HepG2 (cell line): Measurements from ENCODE around the gene MATR3. TPM values are rescaled to one million over a fixed set of nuclear protein-coding genes. Genes with fewer than 3 reads are reported as not detected.

Source experiments
- ATAC-seq: fragments of 200-7000 bp; cut with Tn5 transposase; 3 replicates; pipeline ENCODE4 v1.9.1; 2020; ENCODE audit warnings: mild to moderate bottlenecking, moderate library complexity
- BruUV-seq: library from RNA; stranded (reverse); fragments of 400-500 nt; replicated peaks from 2 replicates; lab custom pipeline; 2021; lab: Mats Ljungman, UMichigan
- CTCF ChIA-PET: fragments of 300-600 bp; formaldehyde crosslinking; extraction: SDS; loops from one replicate; lab custom pipeline; 2021; ENCODE audit warnings: low total read pairs, inconsistent platforms, low intra/inter-chr PET ratio; lab: Yijun Ruan, JAX
- POLR2A ChIA-PET: fragments of 350-600 bp; sonication (Branson Sonifier 250); formaldehyde crosslinking; loops from one replicate; lab custom pipeline; 2020; ENCODE audit warnings: antibody characterized with exemption, inconsistent platforms; lab: Yijun Ruan, JAX
- DNase-seq: peaks from one replicate; pipeline ENCODE4 v3.0.0-alpha.2; 2015; ENCODE audit warnings: low spot score
- FAIRE-seq: peaks from 3 replicates; lab custom pipeline; 2011; peaks lifted over from hg19 to GRCh38; lab: Jason Lieb, UNC
- H2AFZ ChIP-seq: one replicate; pipeline ENCODE4 v1.6.1; 2011; ENCODE audit warnings: low read length, inconsistent platforms
- H3K27ac ChIP-seq: fragments of 300-600 bp; 3 replicates; pipeline ENCODE4 v1.8.0; 2011; ENCODE audit warnings: mixed run types, mild to moderate bottlenecking, mixed read lengths, low read length, inconsistent platforms; ENCODE audit not compliant: insufficient read depth; ENCODE audit errors: extremely low read length
- H3K27me3 ChIP-seq, 2 experiments: fragments of 200-600 bp in 1 of 2; 2 replicates in 1 of 2; 3 replicates in 1 of 2; pipeline versions ENCODE4 v1.6.0 to v1.8.0; 2011; ENCODE audit warnings: low read length in 2 of 2, mild to moderate bottlenecking in 2 of 2, moderate library complexity in 2 of 2, inconsistent platforms in 1 of 2; ENCODE audit not compliant: insufficient read depth in 2 of 2, control insufficient read depth in 1 of 2
- H3K36me3 ChIP-seq, 2 experiments: fragments of 200-600 bp in 1 of 2; replicated peaks in 1 of 2; 2 replicates in 1 of 2; 3 replicates in 1 of 2; pipeline versions ENCODE4 v1.5.1 to v1.8.0; 2011; ENCODE audit warnings: low read length in 2 of 2, inconsistent platforms in 1 of 2; ENCODE audit not compliant: insufficient read depth in 2 of 2, control insufficient read depth in 1 of 2
- H3K4me1 ChIP-seq: 2 replicates; pipeline ENCODE4 v1.5.1; 2012; ENCODE audit warnings: low read length, inconsistent platforms; ENCODE audit not compliant: insufficient read depth
- H3K4me2 ChIP-seq: 2 replicates; pipeline ENCODE4 v1.6.0; 2011; ENCODE audit warnings: low read depth, low read length, inconsistent platforms
- H3K4me3 ChIP-seq, 3 experiments: fragments of 200-600 bp in 1 of 3; sonication (generic), shearing (Covaris generic) in 1 of 3; replicated peaks in 1 of 3; 2 replicates each; pipeline ENCODE4 v1.5.1; 2011 to 2016; ENCODE audit warnings: low read length in 3 of 3, inconsistent platforms in 2 of 3, low read depth in 2 of 3, mild to moderate bottlenecking in 2 of 3, control low read depth in 1 of 3, mixed read lengths in 1 of 3; ENCODE audit not compliant: insufficient read depth in 1 of 3
- H3K79me2 ChIP-seq: one replicate; pipeline ENCODE4 v1.6.1; 2011; ENCODE audit warnings: low read length, inconsistent platforms; ENCODE audit not compliant: insufficient read depth
- H3K9ac ChIP-seq: 2 replicates; pipeline ENCODE4 v1.6.0; 2011; ENCODE audit warnings: mild to moderate bottlenecking, low read depth, low read length, inconsistent platforms; ENCODE audit not compliant: insufficient read depth
- H3K9me3 ChIP-seq: 2 replicates; pipeline ENCODE4 v1.5.1; 2012; ENCODE audit warnings: mild to moderate bottlenecking, low read length
- H4K20me1 ChIP-seq: 2 replicates; pipeline ENCODE4 v1.6.0; 2011; ENCODE audit warnings: inconsistent platforms, mild to moderate bottlenecking, low read length, moderate library complexity; ENCODE audit not compliant: insufficient read depth
- KDM1A ChIP-seq: IDR thresholded peaks from 2 replicates; pipeline ENCODE4 v1.6.1; 2016; ENCODE audit warnings: missing compliant biosample characterization
- POGZ ChIP-seq: sonication (generic); formaldehyde crosslinking; IDR thresholded peaks from 2 replicates; pipeline ENCODE4 v1.4.0; 2020; ENCODE audit warnings: mild to moderate bottlenecking, missing genetic modification reagents
- RAD21 ChIP-seq: fragments of 450-650 bp; formaldehyde crosslinking; IDR thresholded peaks from 2 replicates; pipeline ENCODE4 v1.5.0; 2020; ENCODE audit warnings: mild to moderate bottlenecking
- SOX5 ChIP-seq: IDR thresholded peaks from 2 replicates; pipeline ENCODE4 v1.6.1; 2016; ENCODE audit warnings: borderline replicate concordance
- SOX6 ChIP-seq, 2 experiments: fragments of 450-650 bp in 1 of 2; sonication (generic) in 1 of 2; formaldehyde crosslinking in 1 of 2; IDR thresholded peaks; 2 replicates each; pipeline versions ENCODE4 v1.4.0 to v1.6.1; 2017 to 2020; ENCODE audit warnings: antibody characterized with exemption in 1 of 2, mild to moderate bottlenecking in 1 of 2, missing genetic modification reagents in 1 of 2
- THRA ChIP-seq: sonication (generic); formaldehyde crosslinking; IDR thresholded peaks from 2 replicates; pipeline ENCODE4 v1.4.0; 2020; ENCODE audit warnings: missing genetic modification reagents, borderline replicate concordance
- ZBTB20 ChIP-seq: sonication (generic); formaldehyde crosslinking; IDR thresholded peaks from 2 replicates; pipeline ENCODE4 v1.8.1; 2023; ENCODE audit warnings: missing genetic modification reagents, low read depth, mild to moderate bottlenecking, borderline replicate concordance
- ZFX ChIP-seq: sonication (generic); formaldehyde crosslinking; IDR thresholded peaks from 2 replicates; pipeline ENCODE4 v1.4.0; 2020; ENCODE audit warnings: mild to moderate bottlenecking, low read depth, missing genetic modification reagents, moderate library complexity
- ZSCAN31 ChIP-seq: sonication (generic); formaldehyde crosslinking; IDR thresholded peaks from 2 replicates; pipeline ENCODE4 v1.5.0; 2020; ENCODE audit warnings: low read depth, mild to moderate bottlenecking, missing genetic modification reagents
- WGBS: methylation state at CpG from one replicate; pipeline ENCODE4 v1.1.6; 2017; ENCODE audit warnings: low lambda C conversion rate; 5-methylcytosine and 5-hydroxymethylcytosine counted together
- in situ Hi-C: cut with HindIII; loops from 2 replicates; pipeline ENCODE4 v1.10.0; 2017; ENCODE audit warnings: low pct_unique_long_range_greater_than_20kb; ENCODE audit not compliant: extremely low pct_ligation_motif_present
- intact Hi-C: fragments of 100-400 bp; cut with micrococcal nuclease; formaldehyde crosslinking; loops from one replicate; pipeline ENCODE4 v1.10.0; 2022; ENCODE audit not compliant: unreplicated experiment
- polyA plus RNA-seq, 8 experiments: library from polyadenylated mRNA; depleted of rRNA in 3 of 8; stranded (reverse) in 7 of 8; unstranded in 1 of 8; fragments of >200 nt; fragmentation: Illumina TruSeq in 4 of 8; extraction: Trizol in 4 of 8; gene quantifications; 2 replicates each; pipeline versions ENCODE4 v1.2.1 to v1.2.3, GENCODE V29; 2011 to 2016; ENCODE audit warnings: low read depth in 4 of 8, missing spikeins in 1 of 8, mixed read lengths in 1 of 8; ENCODE audit not compliant: insufficient read depth in 1 of 8
- total RNA-seq, 5 experiments: library from RNA; depleted of rRNA; stranded (reverse); fragments of >200 nt; fragmentation: Illumina TruSeq; extraction: Trizol; gene quantifications; 2 replicates each; pipeline ENCODE4 v1.2.3, GENCODE V29; 2016; ENCODE audit warnings: low read depth in 1 of 5
- TF ChIP-seq, protein P1 (sequence below): sonication (generic); formaldehyde crosslinking; IDR thresholded peaks from 2 replicates; pipeline ENCODE4 v1.5.0; 2020; ENCODE audit warnings: mild to moderate bottlenecking, missing genetic modification reagents, borderline replicate concordance
- TF ChIP-seq, protein P2 (sequence below), 2 experiments: sonication (generic) in 1 of 2; formaldehyde crosslinking in 1 of 2; IDR thresholded peaks; 2 replicates each; pipeline versions ENCODE4 v1.5.1 to v1.6.1; 2011 to 2020; ENCODE audit warnings: borderline replicate concordance in 1 of 2, low read depth in 1 of 2, low read length in 1 of 2, mild to moderate bottlenecking in 1 of 2, missing genetic modification reagents in 1 of 2, moderate library complexity in 1 of 2
- TF ChIP-seq, protein P3 (sequence below): sonication (generic); formaldehyde crosslinking; conservative IDR thresholded peaks from 2 replicates; pipeline ENCODE4 v1.4.0; 2020; ENCODE audit warnings: missing genetic modification reagents

MATR3 gene
- total and polyA plus RNA-seq, 2 of the 13 experiments (the other 11 are each of a cell fraction or from before 2014, with no cell fraction given): 94.2 to 341 TPM

DNA sequence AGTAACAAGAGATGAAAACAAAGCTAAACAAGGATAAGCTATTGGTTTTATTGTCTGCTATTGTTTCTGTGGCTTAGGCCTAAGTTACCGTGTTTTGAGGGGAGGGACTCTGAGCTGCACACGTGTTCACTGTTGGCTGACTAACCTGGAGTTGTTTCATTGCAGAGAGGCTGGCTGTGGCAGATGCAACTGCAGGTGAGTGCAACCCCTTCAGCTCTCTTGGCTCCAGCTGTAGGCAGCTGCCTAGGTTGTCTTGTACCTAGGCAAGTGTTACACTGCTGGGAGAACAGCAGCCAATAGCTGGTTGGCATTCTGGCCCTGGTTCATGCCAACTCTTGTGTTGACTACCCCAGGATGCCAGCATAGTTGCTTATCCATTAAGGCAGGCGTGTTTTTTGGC lies 17.6 kb upstream of the MATR3 start:
- H3K36me3 ChIP-seq: peaks cover 8 to 30% of the 10 kb centered on the region in 2 experiments
- POLR2A ChIA-PET: interaction anchor here (0.7 to 3.6 kb wide), 5 partner anchors 10 to 701 kb away, joined by 3 to 22 read pairs (median 4); partner anchors contain the start of genes HSPA9, MATR3 and PAIP2
- TSS peak; percentile 43 for BruUV-seq
- TF ChIP-seq ZBTB20 (CRISPR knock-in tag) (0 out of 2 replicates have a peak, but pooled peaks have one; percentile 21), SOX6 (IDR thresholded peaks at IDR 0.05) (no peak), SOX6 (CRISPR knock-in tag; IDR thresholded peaks at IDR 0.05) (peak; percentile 35; the same call in 1 of the 2 replicates), SOX5 (CRISPR knock-in tag) (peak; percentile 23; the same call in 1 of the 2 replicates), KDM1A (CRISPR knock-in tag) (no peak), ZSCAN31 (CRISPR knock-in tag) (no peak), THRA (CRISPR knock-in tag) (no peak), RAD21 (CRISPR knock-in tag) (0 out of 2 replicates have a peak, but pooled peaks have one; percentile 14), ZFX (peak; percentile 53; the same call in 1 of the 2 replicates), POGZ (CRISPR knock-in tag) (0 out of 2 replicates have a peak, but pooled peaks have one; percentile 10)
- TF ChIP-seq, protein P1, sequence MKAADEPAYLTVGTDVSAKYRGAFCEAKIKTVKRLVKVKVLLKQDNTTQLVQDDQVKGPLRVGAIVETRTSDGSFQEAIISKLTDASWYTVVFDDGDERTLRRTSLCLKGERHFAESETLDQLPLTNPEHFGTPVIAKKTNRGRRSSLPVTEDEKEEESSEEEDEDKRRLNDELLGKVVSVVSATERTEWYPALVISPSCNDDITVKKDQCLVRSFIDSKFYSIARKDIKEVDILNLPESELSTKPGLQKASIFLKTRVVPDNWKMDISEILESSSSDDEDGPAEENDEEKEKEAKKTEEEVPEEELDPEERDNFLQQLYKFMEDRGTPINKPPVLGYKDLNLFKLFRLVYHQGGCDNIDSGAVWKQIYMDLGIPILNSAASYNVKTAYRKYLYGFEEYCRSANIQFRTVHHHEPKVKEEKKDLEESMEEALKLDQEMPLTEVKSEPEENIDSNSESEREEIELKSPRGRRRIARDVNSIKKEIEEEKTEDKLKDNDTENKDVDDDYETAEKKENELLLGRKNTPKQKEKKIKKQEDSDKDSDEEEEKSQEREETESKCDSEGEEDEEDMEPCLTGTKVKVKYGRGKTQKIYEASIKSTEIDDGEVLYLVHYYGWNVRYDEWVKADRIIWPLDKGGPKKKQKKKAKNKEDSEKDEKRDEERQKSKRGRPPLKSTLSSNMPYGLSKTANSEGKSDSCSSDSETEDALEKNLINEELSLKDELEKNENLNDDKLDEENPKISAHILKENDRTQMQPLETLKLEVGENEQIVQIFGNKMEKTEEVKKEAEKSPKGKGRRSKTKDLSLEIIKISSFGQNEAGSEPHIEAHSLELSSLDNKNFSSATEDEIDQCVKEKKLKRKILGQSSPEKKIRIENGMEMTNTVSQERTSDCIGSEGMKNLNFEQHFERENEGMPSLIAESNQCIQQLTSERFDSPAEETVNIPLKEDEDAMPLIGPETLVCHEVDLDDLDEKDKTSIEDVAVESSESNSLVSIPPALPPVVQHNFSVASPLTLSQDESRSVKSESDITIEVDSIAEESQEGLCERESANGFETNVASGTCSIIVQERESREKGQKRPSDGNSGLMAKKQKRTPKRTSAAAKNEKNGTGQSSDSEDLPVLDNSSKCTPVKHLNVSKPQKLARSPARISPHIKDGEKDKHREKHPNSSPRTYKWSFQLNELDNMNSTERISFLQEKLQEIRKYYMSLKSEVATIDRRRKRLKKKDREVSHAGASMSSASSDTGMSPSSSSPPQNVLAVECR: 0 out of 2 replicates have a peak, but pooled peaks have one; percentile 30
- TF ChIP-seq, protein P2, sequence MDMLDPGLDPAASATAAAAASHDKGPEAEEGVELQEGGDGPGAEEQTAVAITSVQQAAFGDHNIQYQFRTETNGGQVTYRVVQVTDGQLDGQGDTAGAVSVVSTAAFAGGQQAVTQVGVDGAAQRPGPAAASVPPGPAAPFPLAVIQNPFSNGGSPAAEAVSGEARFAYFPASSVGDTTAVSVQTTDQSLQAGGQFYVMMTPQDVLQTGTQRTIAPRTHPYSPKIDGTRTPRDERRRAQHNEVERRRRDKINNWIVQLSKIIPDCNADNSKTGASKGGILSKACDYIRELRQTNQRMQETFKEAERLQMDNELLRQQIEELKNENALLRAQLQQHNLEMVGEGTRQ (IDR thresholded peaks at IDR 0.05; ENCODE audit: low read depth, low read length): peak; percentile 31; the same call in 1 of the 2 replicates
- TF ChIP-seq, protein P2 (CRISPR knock-in tag; IDR thresholded peaks at IDR 0.05; ENCODE audit: borderline replicate concordance): peak; percentile 56; the same call in 1 of the 2 replicates
- TF ChIP-seq, protein P3, sequence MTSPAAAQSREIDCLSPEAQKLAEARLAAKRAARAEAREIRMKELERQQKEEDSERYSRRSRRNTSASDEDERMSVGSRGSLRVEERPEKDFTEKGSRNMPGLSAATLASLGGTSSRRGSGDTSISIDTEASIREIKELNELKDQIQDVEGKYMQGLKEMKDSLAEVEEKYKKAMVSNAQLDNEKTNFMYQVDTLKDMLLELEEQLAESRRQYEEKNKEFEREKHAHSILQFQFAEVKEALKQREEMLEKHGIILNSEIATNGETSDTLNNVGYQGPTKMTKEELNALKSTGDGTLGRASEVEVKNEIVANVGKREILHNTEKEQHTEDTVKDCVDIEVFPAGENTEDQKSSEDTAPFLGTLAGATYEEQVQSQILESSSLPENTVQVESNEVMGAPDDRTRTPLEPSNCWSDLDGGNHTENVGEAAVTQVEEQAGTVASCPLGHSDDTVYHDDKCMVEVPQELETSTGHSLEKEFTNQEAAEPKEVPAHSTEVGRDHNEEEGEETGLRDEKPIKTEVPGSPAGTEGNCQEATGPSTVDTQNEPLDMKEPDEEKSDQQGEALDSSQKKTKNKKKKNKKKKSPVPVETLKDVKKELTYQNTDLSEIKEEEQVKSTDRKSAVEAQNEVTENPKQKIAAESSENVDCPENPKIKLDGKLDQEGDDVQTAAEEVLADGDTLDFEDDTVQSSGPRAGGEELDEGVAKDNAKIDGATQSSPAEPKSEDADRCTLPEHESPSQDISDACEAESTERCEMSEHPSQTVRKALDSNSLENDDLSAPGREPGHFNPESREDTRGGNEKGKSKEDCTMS: no peak

More for the DNA sequence above, 17.6 kb upstream of the MATR3 start:
- Histone ChIP-seq H3K9ac (peak overlapping the region; percentile 64), H3K4me2 (peak overlapping the region; percentile 99), H3K4me1 (peaks cover 88% of the 10 kb centered on the region), H4K20me1 (no peaks in the 10 kb centered on the region; the same call in none of the 2 replicates), H3K79me2 (peaks cover 69% of the 10 kb centered on the region), H3K9me3 (no peaks in the 10 kb centered on the region), H3K4me3 (peak overlapping the region; percentile 55 to 96 (median 65)), H3K27ac (peak overlapping the region; percentile 41), H2AFZ (no peak overlapping the region), H3K27me3 (no peaks in the 10 kb centered on the region; a peak in 1 of 5 replicates)
- peak; percentile 8; the same call in 1 of the 3 replicates for ATAC-seq
- intact Hi-C loops (no loop called here), in situ Hi-C loops (no loop called here)
- peak; percentile 30 for FAIRE-seq
- DNase-seq: peak; percentile 30
- 27% methylated on average over 3 of the region's 3 CpGs for WGBS
- CTCF ChIA-PET: no interaction called here
